GM20000 (cell line): ENCODE measurements around the gene CHRNB2.

Experiments used
- DNase-seq: peaks from one replicate; pipeline ENCODE4 v3.0.0; 2012; ENCODE audit warnings: low spot score
- CTCF ChIP-seq: IDR thresholded peaks from 2 replicates; pipeline ENCODE4 v1.5.1; 2012; ENCODE audit warnings: mild to moderate bottlenecking, control low read depth; ENCODE audit errors: extremely low read depth, missing control alignments

The CHRNB2 gene

GRCh38 chr1:154533952-154534844 is 33.4 kb upstream of the CHRNB2 start:
- no peak for TF ChIP-seq CTCF
- DNase-seq = peak; percentile 41

GRCh38 chr1:154536570-154536969 is 31.0 kb upstream of the CHRNB2 start:
- TF ChIP-seq CTCF = no peak
- no peak for DNase-seq

GRCh38 chr1:154539486-154540483 is 27.8 kb upstream of the CHRNB2 start:
- TF ChIP-seq CTCF = no peak
- DNase-seq = no peak

- TF ChIP-seq CTCF = no peak
- DNase-seq = no peak
Measured at GRCh38 chr1:154541231-154541630, 26.3 kb upstream of the CHRNB2 start.

GRCh38 chr1:154546264-154547063 is 21.1 kb upstream of the CHRNB2 start:
- TF ChIP-seq CTCF = peak; percentile 67
- peak; percentile 83 for DNase-seq

GRCh38 chr1:154547105-154547732 is 20.4 kb upstream of the CHRNB2 start:
- DNase-seq = no peak
- TF ChIP-seq CTCF = no peak
